ENCODE results near the gene SGCA. TPM values are rescaled to one million over a fixed set of nuclear protein-coding genes. Genes with fewer than 3 reads are reported as not detected.

The SGCA gene
- total and polyA plus RNA-seq, 2 experiments from 2014 or later = 0.19 TPM; not detected in 1

DNA sequence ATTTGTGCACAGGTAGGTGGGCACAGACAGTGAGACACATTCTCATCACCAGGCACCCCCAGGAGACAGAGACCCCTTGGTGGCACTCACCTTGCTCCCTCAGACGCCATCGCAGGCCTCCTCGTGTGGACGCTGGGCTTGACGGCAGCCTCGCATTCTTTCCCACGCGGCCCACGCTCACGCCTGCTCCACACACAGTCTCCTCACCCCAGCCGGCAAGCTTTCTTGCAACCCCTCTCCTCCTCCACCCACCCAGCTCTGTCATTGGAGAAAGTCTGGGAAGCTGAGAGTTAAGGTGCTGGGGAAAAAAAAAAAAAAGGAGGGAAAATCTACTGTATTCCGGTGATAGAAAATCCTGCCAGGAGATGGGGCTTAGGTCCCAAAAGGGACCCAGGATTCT, 14.8 kb downstream of the SGCA start:
- H3K9me2 ChIP-seq (ENCODE audit: insufficient read depth) = no peaks in the 10 kb centered on the region
- TF ChIP-seq POLR2AphosphoS5 (IDR thresholded peaks at IDR 0.05; ENCODE audit: low read depth) (no peak), ZNF114 (CRISPR knock-in tag; IDR thresholded peaks at IDR 0.05) (no peak), STAT1 (IDR thresholded peaks at IDR 0.05; ENCODE audit: unreplicated experiment) (no peak), JUNB (IDR thresholded peaks at IDR 0.05; ENCODE audit: unreplicated experiment) (no peak), EZH2 (IDR thresholded peaks at IDR 0.05; ENCODE audit: low read depth, unreplicated experiment) (no peak), NANOG (IDR thresholded peaks at IDR 0.05; ENCODE audit: borderline replicate concordance) (no peak)
- TF ChIP-seq, protein P1, sequence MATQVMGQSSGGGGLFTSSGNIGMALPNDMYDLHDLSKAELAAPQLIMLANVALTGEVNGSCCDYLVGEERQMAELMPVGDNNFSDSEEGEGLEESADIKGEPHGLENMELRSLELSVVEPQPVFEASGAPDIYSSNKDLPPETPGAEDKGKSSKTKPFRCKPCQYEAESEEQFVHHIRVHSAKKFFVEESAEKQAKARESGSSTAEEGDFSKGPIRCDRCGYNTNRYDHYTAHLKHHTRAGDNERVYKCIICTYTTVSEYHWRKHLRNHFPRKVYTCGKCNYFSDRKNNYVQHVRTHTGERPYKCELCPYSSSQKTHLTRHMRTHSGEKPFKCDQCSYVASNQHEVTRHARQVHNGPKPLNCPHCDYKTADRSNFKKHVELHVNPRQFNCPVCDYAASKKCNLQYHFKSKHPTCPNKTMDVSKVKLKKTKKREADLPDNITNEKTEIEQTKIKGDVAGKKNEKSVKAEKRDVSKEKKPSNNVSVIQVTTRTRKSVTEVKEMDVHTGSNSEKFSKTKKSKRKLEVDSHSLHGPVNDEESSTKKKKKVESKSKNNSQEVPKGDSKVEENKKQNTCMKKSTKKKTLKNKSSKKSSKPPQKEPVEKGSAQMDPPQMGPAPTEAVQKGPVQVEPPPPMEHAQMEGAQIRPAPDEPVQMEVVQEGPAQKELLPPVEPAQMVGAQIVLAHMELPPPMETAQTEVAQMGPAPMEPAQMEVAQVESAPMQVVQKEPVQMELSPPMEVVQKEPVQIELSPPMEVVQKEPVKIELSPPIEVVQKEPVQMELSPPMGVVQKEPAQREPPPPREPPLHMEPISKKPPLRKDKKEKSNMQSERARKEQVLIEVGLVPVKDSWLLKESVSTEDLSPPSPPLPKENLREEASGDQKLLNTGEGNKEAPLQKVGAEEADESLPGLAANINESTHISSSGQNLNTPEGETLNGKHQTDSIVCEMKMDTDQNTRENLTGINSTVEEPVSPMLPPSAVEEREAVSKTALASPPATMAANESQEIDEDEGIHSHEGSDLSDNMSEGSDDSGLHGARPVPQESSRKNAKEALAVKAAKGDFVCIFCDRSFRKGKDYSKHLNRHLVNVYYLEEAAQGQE (IDR thresholded peaks at IDR 0.05; ENCODE audit: unreplicated experiment) = no peak
- TF ChIP-seq, protein P2, sequence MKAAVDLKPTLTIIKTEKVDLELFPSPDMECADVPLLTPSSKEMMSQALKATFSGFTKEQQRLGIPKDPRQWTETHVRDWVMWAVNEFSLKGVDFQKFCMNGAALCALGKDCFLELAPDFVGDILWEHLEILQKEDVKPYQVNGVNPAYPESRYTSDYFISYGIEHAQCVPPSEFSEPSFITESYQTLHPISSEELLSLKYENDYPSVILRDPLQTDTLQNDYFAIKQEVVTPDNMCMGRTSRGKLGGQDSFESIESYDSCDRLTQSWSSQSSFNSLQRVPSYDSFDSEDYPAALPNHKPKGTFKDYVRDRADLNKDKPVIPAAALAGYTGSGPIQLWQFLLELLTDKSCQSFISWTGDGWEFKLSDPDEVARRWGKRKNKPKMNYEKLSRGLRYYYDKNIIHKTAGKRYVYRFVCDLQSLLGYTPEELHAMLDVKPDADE (IDR thresholded peaks at IDR 0.05) = no peak
- H3K4me1 ChIP-seq (ENCODE audit: insufficient read depth) = peaks cover 38% of the 10 kb centered on the region
- no peaks in the 10 kb centered on the region for H4K20me1 ChIP-seq (replicated peaks; ENCODE audit: insufficient read depth)
- no peak overlapping the region for H3K4me2 ChIP-seq
- DNase-seq (ENCODE audit: low spot score) = no peak
- no peaks in the 10 kb centered on the region for H3K79me2 ChIP-seq (replicated peaks; ENCODE audit: insufficient read depth)
- H3K36me3 ChIP-seq (ENCODE audit: insufficient read depth) = no peaks in the 10 kb centered on the region
- H3K27ac ChIP-seq (ENCODE audit: low read depth) = no peak overlapping the region
- no peak overlapping the region; the same call in 1 of the 2 replicates for H2AFZ ChIP-seq
- Mint-ChIP-seq H3K27me3 (ENCODE audit: insufficient read depth, low read depth, poor library complexity) (peaks cover 22% of the 10 kb centered on the region), H3K4me1 (peaks cover 48% of the 10 kb centered on the region), H3K9me3 (no peaks in the 10 kb centered on the region), H3K27ac (no peak overlapping the region), H3K4me3 (no peak overlapping the region), H3K36me3 (ENCODE audit: low read depth) (peaks cover 6% of the 10 kb centered on the region)
- H3K27me3 ChIP-seq (ENCODE audit: insufficient read depth) = no peaks in the 10 kb centered on the region
- H3K4me3 ChIP-seq = no peak overlapping the region
- ATAC-seq = no peak
- 0 out of 2 replicates have a peak, but pooled peaks cover 8% of the 10 kb centered on the region for H3F3A ChIP-seq (replicated peaks; ENCODE audit: low read depth)

DNA sequence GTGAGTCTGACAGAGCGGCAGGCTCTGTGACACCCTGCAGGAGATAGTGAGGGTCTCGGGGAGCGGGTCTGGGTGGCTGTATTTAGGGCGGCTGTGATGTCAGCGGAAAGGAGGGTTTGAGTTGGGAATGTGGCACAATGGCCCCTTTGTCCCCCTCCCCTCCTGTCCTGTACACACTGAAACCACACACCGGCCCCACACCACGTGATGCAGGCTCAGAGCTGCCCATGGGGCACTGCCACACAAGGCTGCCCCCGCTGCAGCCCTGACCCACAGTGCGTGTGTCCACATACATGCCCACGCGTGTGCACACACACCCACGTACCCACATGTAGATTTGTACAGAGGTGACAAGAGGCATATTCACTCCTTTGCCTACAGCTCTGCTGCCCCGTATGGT, 15.3 kb downstream of the SGCA start:
- DNase-seq (ENCODE audit: low spot score) (no peak), ATAC-seq (no peak)
- Histone ChIP-seq H3K4me3 (no peak overlapping the region), H3F3A (replicated peaks; ENCODE audit: low read depth) (0 out of 2 replicates have a peak, but pooled peaks cover 8% of the 10 kb centered on the region), H3K36me3 (ENCODE audit: insufficient read depth) (no peaks in the 10 kb centered on the region), H3K27ac (ENCODE audit: low read depth) (no peak overlapping the region), H3K27me3 (ENCODE audit: insufficient read depth) (no peaks in the 10 kb centered on the region), H4K20me1 (replicated peaks; ENCODE audit: insufficient read depth) (no peaks in the 10 kb centered on the region), H2AFZ (no peak overlapping the region; the same call in 1 of the 2 replicates), H3K4me1 (ENCODE audit: insufficient read depth) (peaks cover 38% of the 10 kb centered on the region), H3K79me2 (replicated peaks; ENCODE audit: insufficient read depth) (no peaks in the 10 kb centered on the region), H3K4me2 (no peak overlapping the region), H3K9me2 (ENCODE audit: insufficient read depth) (no peaks in the 10 kb centered on the region)
- Mint-ChIP-seq H3K36me3 (ENCODE audit: low read depth) (peaks cover 10% of the 10 kb centered on the region), H3K4me3 (no peak overlapping the region), H3K27me3 (ENCODE audit: insufficient read depth, low read depth, poor library complexity) (peaks cover 22% of the 10 kb centered on the region), H3K27ac (no peak overlapping the region), H3K4me1 (peaks cover 48% of the 10 kb centered on the region), H3K9me3 (no peaks in the 10 kb centered on the region)
- TF ChIP-seq STAT1 (IDR thresholded peaks at IDR 0.05; ENCODE audit: unreplicated experiment) = no peak
- no peak for TF ChIP-seq NANOG (IDR thresholded peaks at IDR 0.05; ENCODE audit: borderline replicate concordance)
- TF ChIP-seq, protein P1 (IDR thresholded peaks at IDR 0.05; ENCODE audit: unreplicated experiment) = no peak

Data from GM23338 (cell line).